H9 (cell line): ENCODE results near the gene SV2A. TPM values are rescaled to one million over a fixed set of nuclear protein-coding genes. Genes with fewer than 3 reads are reported as not detected.

ENCODE experiments used
- DNase-seq: peaks from one replicate; pipeline ENCODE4 v3.0.0-alpha.2; 2017
- H2AFZ ChIP-seq: one replicate; pipeline ENCODE4 v1.6.1; 2013; ENCODE audit warnings: mild to moderate bottlenecking, low read length, control low read depth, moderate library complexity
- H2AK5ac ChIP-seq: 2 replicates; pipeline ENCODE4 v1.6.1; 2013; ENCODE audit warnings: low read length, control low read depth, mixed read lengths; ENCODE audit not compliant: insufficient read length
- H2BK120ac ChIP-seq: one replicate; pipeline ENCODE4 v1.6.1; 2013; ENCODE audit warnings: low read depth, mild to moderate bottlenecking, low read length, control low read depth, inconsistent platforms; ENCODE audit not compliant: poor library complexity, severe bottlenecking
- H2BK12ac ChIP-seq: 2 replicates; pipeline ENCODE4 v1.6.1; 2013; ENCODE audit warnings: low read length, control low read depth, mixed read lengths, low read depth; ENCODE audit not compliant: insufficient read length
- H2BK15ac ChIP-seq: 2 replicates; pipeline ENCODE4 v1.6.1; 2013; ENCODE audit warnings: low read depth, low read length, control low read depth
- H2BK20ac ChIP-seq: one replicate; pipeline ENCODE4 v1.6.1; 2013; ENCODE audit warnings: low read depth, mild to moderate bottlenecking, low read length, control low read depth, inconsistent platforms; ENCODE audit not compliant: poor library complexity, severe bottlenecking
- H2BK5ac ChIP-seq: 2 replicates; pipeline ENCODE4 v1.6.1; 2013; ENCODE audit warnings: low read length, control low read depth, mixed read lengths; ENCODE audit not compliant: insufficient read length
- H3K14ac ChIP-seq: 2 replicates; pipeline ENCODE4 v1.6.1; 2013; ENCODE audit warnings: low read length, control low read depth; ENCODE audit not compliant: insufficient read depth
- H3K18ac ChIP-seq: 2 replicates; pipeline ENCODE4 v1.6.1; 2013; ENCODE audit warnings: low read depth, mild to moderate bottlenecking, mixed read lengths, low read length, control low read depth; ENCODE audit not compliant: insufficient read length
- H3K23ac ChIP-seq: 2 replicates; pipeline ENCODE4 v1.6.1; 2013; ENCODE audit warnings: low read length, control low read depth, mixed read lengths, low read depth; ENCODE audit not compliant: insufficient read length
- H3K23me2 ChIP-seq: 2 replicates; pipeline ENCODE4 v1.6.1; 2013; ENCODE audit warnings: low read depth, mild to moderate bottlenecking, mixed read lengths, low read length, control low read depth; ENCODE audit not compliant: insufficient read length, poor library complexity, severe bottlenecking
- H3K27ac ChIP-seq: 2 replicates; pipeline ENCODE4 v1.5.1; 2013; ENCODE audit warnings: low read length, control low read depth, mixed read lengths, low read depth; ENCODE audit not compliant: insufficient read length
- H3K27me3 ChIP-seq: 2 replicates; pipeline ENCODE4 v1.6.1; 2013; ENCODE audit warnings: low read length, control low read depth, inconsistent platforms; ENCODE audit not compliant: insufficient read depth
- H3K4ac ChIP-seq: 2 replicates; pipeline ENCODE4 v1.6.1; 2013; ENCODE audit warnings: low read depth, mild to moderate bottlenecking, control low read depth, inconsistent platforms, low read length, moderate library complexity
- H3K4me1 ChIP-seq: 2 replicates; pipeline ENCODE4 v1.6.1; 2013; ENCODE audit warnings: low read length, control low read depth, inconsistent platforms; ENCODE audit not compliant: insufficient read depth
- H3K4me2 ChIP-seq: 2 replicates; pipeline ENCODE4 v1.6.1; 2013; ENCODE audit warnings: low read length, control low read depth, mixed read lengths; ENCODE audit not compliant: insufficient read length, insufficient read depth
- H3K56ac ChIP-seq: 2 replicates; pipeline ENCODE4 v1.6.1; 2013; ENCODE audit warnings: low read depth, mild to moderate bottlenecking, mixed read lengths, low read length, control low read depth; ENCODE audit not compliant: insufficient read length
- H3K79me1 ChIP-seq: 2 replicates; pipeline ENCODE4 v1.6.1; 2013; ENCODE audit warnings: low read depth, mild to moderate bottlenecking, moderate library complexity, low read length, control low read depth, inconsistent platforms; ENCODE audit not compliant: insufficient read depth, poor library complexity, severe bottlenecking
- H3K79me2 ChIP-seq: 2 replicates; pipeline ENCODE4 v1.6.1; 2013; ENCODE audit warnings: low read length, control low read depth, inconsistent platforms; ENCODE audit not compliant: insufficient read depth
- H3K9ac ChIP-seq: 2 replicates; pipeline ENCODE4 v1.6.1; 2013; ENCODE audit warnings: low read length, control low read depth, mixed read lengths; ENCODE audit not compliant: insufficient read length; ENCODE audit errors: extremely low read depth
- H3K9me3 ChIP-seq: one replicate; pipeline ENCODE4 v1.6.1; 2013; ENCODE audit warnings: low read depth, low read length, inconsistent platforms; ENCODE audit not compliant: control insufficient read depth
- H3T11ph ChIP-seq: one replicate; pipeline ENCODE4 v1.6.1; 2013; ENCODE audit warnings: mild to moderate bottlenecking, low read length, control low read depth, inconsistent platforms
- H4K20me1 ChIP-seq: one replicate; pipeline ENCODE4 v1.6.1; 2013; ENCODE audit not compliant: control insufficient read depth, insufficient read length, insufficient read depth
- H4K5ac ChIP-seq: 2 replicates; pipeline ENCODE4 v1.6.1; 2013; ENCODE audit warnings: low read depth, mild to moderate bottlenecking, mixed read lengths, low read length, control low read depth; ENCODE audit not compliant: insufficient read length
- H4K8ac ChIP-seq: replicated peaks from 2 replicates; pipeline ENCODE4 v1.6.1; 2013; ENCODE audit warnings: low read length, control low read depth, mixed read lengths, low read depth; ENCODE audit not compliant: insufficient read length
- H4K91ac ChIP-seq: 2 replicates; pipeline ENCODE4 v1.6.1; 2013; ENCODE audit warnings: low read depth, mild to moderate bottlenecking, moderate library complexity, mixed read lengths, low read length, control low read depth; ENCODE audit not compliant: insufficient read length
- H3K27ac Mint-ChIP-seq, 3 experiments: 2 replicates in 2 of 3; 3 replicates in 1 of 3; pipeline ENCODE4 v1.8.0; 2020 to 2021; ENCODE audit warnings: mixed read lengths in 3 of 3, mild to moderate bottlenecking in 1 of 3, moderate library complexity in 1 of 3
- H3K27me3 Mint-ChIP-seq: 2 replicates; pipeline ENCODE4 v1.8.0; 2021; ENCODE audit warnings: low read depth, mild to moderate bottlenecking, moderate library complexity, mixed read lengths
- H3K36me3 Mint-ChIP-seq, 3 experiments: 2 replicates in 2 of 3; 3 replicates in 1 of 3; pipeline ENCODE4 v1.8.0; 2020 to 2021; ENCODE audit warnings: low read depth in 3 of 3, mixed read lengths in 3 of 3; ENCODE audit not compliant: insufficient read depth in 1 of 3
- H3K4me1 Mint-ChIP-seq, 2 experiments: 2 replicates each; pipeline ENCODE4 v1.8.0; 2020; ENCODE audit warnings: mixed read lengths in 2 of 2
- H3K4me3 Mint-ChIP-seq, 2 experiments: 2 replicates in 1 of 2; 3 replicates in 1 of 2; pipeline ENCODE4 v1.8.0; 2020 to 2021; ENCODE audit warnings: mild to moderate bottlenecking in 2 of 2, mixed read lengths in 2 of 2, moderate library complexity in 1 of 2
- H3K9me3 Mint-ChIP-seq, 2 experiments: 2 replicates in 1 of 2; 3 replicates in 1 of 2; pipeline ENCODE4 v1.8.0; 2020; ENCODE audit warnings: mild to moderate bottlenecking in 2 of 2, mixed read lengths in 2 of 2, moderate library complexity in 1 of 2
- CTCF ChIP-seq: fragments of 200-600 bp; sonication (generic); conservative IDR thresholded peaks from 3 replicates; pipeline ENCODE4 v1.8.0; 2021; ENCODE audit warnings: antibody characterized with exemption, mild to moderate bottlenecking
- WGBS: extraction: QIAGEN DNeasy Blood & Tissue Kit; methylation state at CpG from one replicate; pipeline ENCODE4 v1.1.7; 2013; ENCODE audit warnings: missing lambda C conversion rate, low lambda C conversion rate, mixed read lengths; ENCODE audit not compliant: insufficient read length; ENCODE audit errors: extremely low coverage; 5-methylcytosine and 5-hydroxymethylcytosine counted together
- total RNA-seq: library from RNA; stranded (reverse); gene quantifications from 2 replicates; pipeline ENCODE4 v1.2.1, GENCODE V29; 2021

Gene SV2A
- total RNA-seq, 1 experiment from 2014 or later, result 42.4 TPM

DNA sequence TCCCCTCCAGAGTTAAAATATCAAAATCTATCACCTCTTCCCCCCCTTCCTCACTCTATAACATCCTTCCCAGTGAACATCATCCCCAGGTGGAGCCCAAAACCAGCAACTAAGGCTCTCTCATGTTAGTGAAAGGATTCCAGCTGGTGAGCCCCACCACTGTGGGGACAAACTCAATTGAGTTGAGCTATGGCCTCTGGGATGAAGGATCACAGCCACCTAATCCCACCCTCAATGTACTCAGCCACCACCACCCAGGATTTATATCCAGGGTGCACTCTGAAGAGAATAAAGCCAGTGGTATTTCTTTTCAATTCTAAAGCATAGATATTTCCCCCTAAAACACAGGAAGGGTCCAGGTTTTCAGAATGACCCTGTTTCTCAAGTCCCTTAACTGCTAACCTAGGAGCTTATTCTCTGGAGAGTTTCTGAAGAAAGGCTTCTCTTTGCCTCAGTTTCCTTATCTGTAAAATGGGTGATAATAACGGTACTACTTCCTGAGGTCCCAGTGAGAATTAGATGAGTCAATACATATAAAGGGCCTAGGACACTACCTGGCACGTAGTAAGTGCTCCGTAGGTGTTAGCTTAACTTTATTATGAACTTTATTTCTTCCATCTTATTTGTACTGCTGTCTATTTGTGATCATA, 33.9 kb downstream of the SV2A start:
- H3K4me3 Mint-ChIP-seq, result no peak overlapping the region
- H3K27ac Mint-ChIP-seq, result peak overlapping the region in 2 of 3 experiments; percentile 9 to 49; a peak in 1 of 7 replicates
- no peak overlapping the region for H3K14ac ChIP-seq
- H2BK5ac ChIP-seq, result no peak overlapping the region
- H3K9me3 ChIP-seq, result no peaks in the 10 kb centered on the region
- no peak overlapping the region for H3T11ph ChIP-seq
- no peaks in the 10 kb centered on the region for H3K27me3 Mint-ChIP-seq
- H4K91ac ChIP-seq, result no peak overlapping the region
- peaks cover 3% of the 10 kb centered on the region; the same call in 1 of the 2 replicates for H3K4me1 ChIP-seq
- no peak overlapping the region for H4K8ac ChIP-seq
- H3K4ac ChIP-seq, result no peak overlapping the region
- no peaks in the 10 kb centered on the region for H3K79me1 ChIP-seq
- H3K36me3 Mint-ChIP-seq, result no peaks in the 10 kb centered on the region
- no peak overlapping the region for H2AFZ ChIP-seq
- no peak overlapping the region for H2BK12ac ChIP-seq
- peaks cover 0 to 3% of the 10 kb centered on the region in 2 experiments; a peak in 1 of 4 replicates for H3K4me1 Mint-ChIP-seq
- no peaks in the 10 kb centered on the region for H4K20me1 ChIP-seq
- H3K56ac ChIP-seq, result no peak overlapping the region
- no peak overlapping the region for H3K27ac ChIP-seq
- TF ChIP-seq CTCF, result no peak
- H3K4me2 ChIP-seq, result no peak overlapping the region
- no peaks in the 10 kb centered on the region for H3K9me3 Mint-ChIP-seq
- H3K9ac ChIP-seq, result no peak overlapping the region
- no peak for DNase-seq
- H3K18ac ChIP-seq, result no peak overlapping the region
- H3K23ac ChIP-seq, result no peak overlapping the region
- H3K79me2 ChIP-seq, result no peaks in the 10 kb centered on the region
- H2BK15ac ChIP-seq, result no peak overlapping the region
- H2BK120ac ChIP-seq, result no peak overlapping the region
- no peaks in the 10 kb centered on the region for H3K27me3 ChIP-seq
- peaks cover 19% of the 10 kb centered on the region for H3K23me2 ChIP-seq
- H2AK5ac ChIP-seq, result no peak overlapping the region
- no peak overlapping the region for H2BK20ac ChIP-seq
- no CpG with 5 or more reads among the region's 3 CpGs for WGBS
- no peak overlapping the region for H4K5ac ChIP-seq
